Stimulated activated CD4-positive, alpha-beta T cell treated with anti-CD3 and anti-CD28 coated beads, Interleukin-15, amount 100 ng/mL, for 24 hours (primary cell): ENCODE data around the gene MAD1L1.

Experiments
- DNase-seq: peaks from one replicate; pipeline ENCODE4 v3.0.0-alpha.2; 2020

MAD1L1 gene

GRCh38 chr7:1948887-1949680 is 283.7 kb downstream of the MAD1L1 start:
- no peak for DNase-seq

GRCh38 chr7:1948301-1948796 is 284.4 kb downstream of the MAD1L1 start:
- DNase-seq, result no peak

GRCh38 chr7:1947586-1948217 is 285.0 kb downstream of the MAD1L1 start:
- DNase-seq, result no peak

GRCh38 chr7:1946773-1947450 is 285.8 kb downstream of the MAD1L1 start:
- no peak for DNase-seq

- no peak for DNase-seq
These were observed 286.5 kb downstream of the MAD1L1 start for GRCh38 chr7:1946025-1946772.

GRCh38 chr7:1945558-1945957 is 287.2 kb downstream of the MAD1L1 start:
- no peak for DNase-seq

- no peak for DNase-seq
These were observed 288.0 kb downstream of the MAD1L1 start for GRCh38 chr7:1944619-1945210.

GRCh38 chr7:1943933-1944618 is 288.7 kb downstream of the MAD1L1 start:
- DNase-seq, result no peak

GRCh38 chr7:1943326-1943725 is 289.4 kb downstream of the MAD1L1 start:
- no peak for DNase-seq

GRCh38 chr7:1942941-1943289 is 289.8 kb downstream of the MAD1L1 start:
- no peak for DNase-seq

- DNase-seq, result no peak
These were observed 290.4 kb downstream of the MAD1L1 start for GRCh38 chr7:1942243-1942940.

GRCh38 chr7:1941464-1942242 is 291.1 kb downstream of the MAD1L1 start:
- DNase-seq, result no peak

GRCh38 chr7:1940863-1941262 is 291.9 kb downstream of the MAD1L1 start:
- DNase-seq, result no peak

GRCh38 chr7:1940402-1940786 is 292.4 kb downstream of the MAD1L1 start:
- DNase-seq, result peak; percentile 93

GRCh38 chr7:1939434-1940401 is 293.0 kb downstream of the MAD1L1 start:
- peak; percentile 35 for DNase-seq

GRCh38 chr7:1938788-1939433 is 293.8 kb downstream of the MAD1L1 start:
- DNase-seq, result no peak

GRCh38 chr7:1937252-1937605 is 295.5 kb downstream of the MAD1L1 start:
- DNase-seq, result no peak

GRCh38 chr7:1936531-1937251 is 296.1 kb downstream of the MAD1L1 start:
- no peak for DNase-seq
